Measurements from ENCODE around the gene NFS1. TPM values are rescaled to one million over a fixed set of nuclear protein-coding genes. Genes with fewer than 3 reads are reported as not detected.

Gene NFS1
- total RNA-seq, 2 experiments from 2014 or later, result 10.6 to 11.5 TPM

DNA sequence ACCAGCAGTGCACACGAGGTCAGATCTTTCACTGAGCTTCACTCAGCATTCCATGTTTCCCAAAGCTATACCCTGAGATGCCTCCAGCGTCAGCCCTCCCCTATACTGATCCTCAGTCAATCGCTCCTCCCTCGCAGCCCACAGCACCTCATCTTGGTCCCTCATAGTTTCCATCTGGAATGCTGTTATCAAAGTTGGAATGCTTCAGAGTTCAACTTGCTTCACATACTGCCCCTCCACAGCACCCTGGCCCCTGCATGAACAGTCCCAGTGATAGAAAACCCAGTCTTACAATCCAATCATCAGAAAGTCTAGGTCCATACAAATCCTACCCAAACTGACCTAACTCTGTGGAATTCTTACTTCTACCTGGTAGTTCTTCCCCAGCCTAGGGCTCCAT is 63.5 kb downstream of the NFS1 start:
- POLR2A ChIA-PET, result interaction anchor here (1.4 kb wide), 1 partner anchor 16 kb away, joined by 5 read pairs; no protein-coding TSS in a partner anchor
- TF ChIP-seq, protein P1, sequence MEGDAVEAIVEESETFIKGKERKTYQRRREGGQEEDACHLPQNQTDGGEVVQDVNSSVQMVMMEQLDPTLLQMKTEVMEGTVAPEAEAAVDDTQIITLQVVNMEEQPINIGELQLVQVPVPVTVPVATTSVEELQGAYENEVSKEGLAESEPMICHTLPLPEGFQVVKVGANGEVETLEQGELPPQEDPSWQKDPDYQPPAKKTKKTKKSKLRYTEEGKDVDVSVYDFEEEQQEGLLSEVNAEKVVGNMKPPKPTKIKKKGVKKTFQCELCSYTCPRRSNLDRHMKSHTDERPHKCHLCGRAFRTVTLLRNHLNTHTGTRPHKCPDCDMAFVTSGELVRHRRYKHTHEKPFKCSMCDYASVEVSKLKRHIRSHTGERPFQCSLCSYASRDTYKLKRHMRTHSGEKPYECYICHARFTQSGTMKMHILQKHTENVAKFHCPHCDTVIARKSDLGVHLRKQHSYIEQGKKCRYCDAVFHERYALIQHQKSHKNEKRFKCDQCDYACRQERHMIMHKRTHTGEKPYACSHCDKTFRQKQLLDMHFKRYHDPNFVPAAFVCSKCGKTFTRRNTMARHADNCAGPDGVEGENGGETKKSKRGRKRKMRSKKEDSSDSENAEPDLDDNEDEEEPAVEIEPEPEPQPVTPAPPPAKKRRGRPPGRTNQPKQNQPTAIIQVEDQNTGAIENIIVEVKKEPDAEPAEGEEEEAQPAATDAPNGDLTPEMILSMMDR (IDR thresholded peaks at IDR 0.05), result no peak
- no peaks in the 10 kb centered on the region for H3K27me3 Mint-ChIP-seq
- peak overlapping the region; percentile 53 for H3K27ac Mint-ChIP-seq
- Histone ChIP-seq H3K4me3 (ENCODE audit: low read length) (no peak overlapping the region), H3K27me3 (ENCODE audit: control insufficient read depth in 1 of 2, insufficient read depth in 2 of 2, low read length in 2 of 2) (no peaks in the 10 kb centered on the region), H3K27ac (ENCODE audit: low read depth in 1 of 2, low read length in 2 of 2) (no peak overlapping the region), H3K36me3 (ENCODE audit: insufficient read depth, low read length) (peaks cover 25% of the 10 kb centered on the region), H3K4me1 (ENCODE audit: insufficient read depth, low read length) (peaks cover 7% of the 10 kb centered on the region), H3K9me3 (ENCODE audit: control insufficient read depth in 1 of 2, insufficient read depth in 1 of 2, low read length in 2 of 2) (no peaks in the 10 kb centered on the region)
- DNase-seq (no peak), ATAC-seq (ENCODE audit: poor library complexity) (no peak)
- peaks cover 38% of the 10 kb centered on the region for H3K36me3 Mint-ChIP-seq (ENCODE audit: low read depth)
- CTCF ChIA-PET, result interaction anchor here (1.5 to 1.8 kb wide), 2 partner anchors 16 to 28 kb away, joined by 4 to 9 read pairs; no protein-coding TSS in a partner anchor
- H3K9me3 Mint-ChIP-seq, result no peaks in the 10 kb centered on the region
- H3K4me3 Mint-ChIP-seq, result no peak overlapping the region
- H3K4me1 Mint-ChIP-seq (ENCODE audit: low read depth), result peaks cover 55% of the 10 kb centered on the region
- intact Hi-C loops (cut with DNase I, micrococcal nuclease), result no loop called here

- peaks cover 64% of the 10 kb centered on the region for H3K36me3 Mint-ChIP-seq (ENCODE audit: low read depth)
- H3K4me1 Mint-ChIP-seq (ENCODE audit: low read depth), result peaks cover 29% of the 10 kb centered on the region
- H3K4me3 Mint-ChIP-seq, result no peak overlapping the region
- Histone ChIP-seq H3K4me1 (ENCODE audit: insufficient read depth, low read length) (peaks cover 7% of the 10 kb centered on the region), H3K36me3 (ENCODE audit: insufficient read depth, low read length) (peaks cover 51% of the 10 kb centered on the region), H3K9me3 (ENCODE audit: control insufficient read depth in 1 of 2, insufficient read depth in 1 of 2, low read length in 2 of 2) (no peaks in the 10 kb centered on the region), H3K27ac (ENCODE audit: low read depth in 1 of 2, low read length in 2 of 2) (no peak overlapping the region), H3K4me3 (ENCODE audit: low read length) (no peak overlapping the region), H3K27me3 (ENCODE audit: control insufficient read depth in 1 of 2, insufficient read depth in 2 of 2, low read length in 2 of 2) (no peaks in the 10 kb centered on the region)
- ChIA-PET POLR2A (no interaction called here), CTCF (interaction anchor here (0.8 kb wide), 1 partner anchor 27 kb away, joined by 3 read pairs; no protein-coding TSS in a partner anchor)
- peak overlapping the region; percentile 24 for H3K27ac Mint-ChIP-seq
- H3K9me3 Mint-ChIP-seq, result no peaks in the 10 kb centered on the region
- DNase-seq, result no peak
- no peaks in the 10 kb centered on the region for H3K27me3 Mint-ChIP-seq
- ATAC-seq (ENCODE audit: poor library complexity), result no peak
- intact Hi-C loops (cut with DNase I, micrococcal nuclease), result no loop called here
- TF ChIP-seq, protein P1 (IDR thresholded peaks at IDR 0.05), result no peak
Observed at GRCh38 chr20:35632539-35633115, 66.5 kb downstream of the NFS1 start.

DNA sequence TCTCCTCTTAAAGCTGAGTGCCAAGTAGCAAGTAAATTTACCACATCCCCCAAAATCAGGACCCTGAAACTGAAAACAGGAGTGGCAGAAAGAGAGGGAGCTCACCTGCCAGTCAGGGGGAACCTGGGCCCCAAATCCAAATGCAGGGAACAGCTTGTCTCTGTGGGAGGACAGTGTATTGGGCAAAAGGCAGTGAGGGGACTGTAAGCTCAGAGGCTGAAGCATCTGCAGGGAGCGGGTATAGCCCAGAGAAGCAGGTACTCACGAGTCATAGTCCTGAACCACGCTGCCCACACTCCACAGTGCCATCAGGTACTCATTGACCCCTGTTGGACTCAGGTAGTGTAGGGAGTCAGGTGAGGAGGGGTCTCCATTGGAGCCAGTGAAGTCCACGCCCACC is 68.5 kb downstream of the NFS1 start:
- intact Hi-C loops (cut with DNase I, micrococcal nuclease), result loop anchor here in 1 of 2 experiments (2.0 kb wide), 1 partner anchor 14 kb away; no protein-coding TSS in a partner anchor
- TF ChIP-seq, protein P1 (IDR thresholded peaks at IDR 0.05), result no peak
- no peak for DNase-seq
- Mint-ChIP-seq H3K27ac (peak overlapping the region; percentile 39), H3K27me3 (no peaks in the 10 kb centered on the region), H3K9me3 (no peaks in the 10 kb centered on the region), H3K4me1 (ENCODE audit: low read depth) (peaks cover 16% of the 10 kb centered on the region), H3K36me3 (ENCODE audit: low read depth) (peaks cover 84% of the 10 kb centered on the region), H3K4me3 (no peak overlapping the region)
- Histone ChIP-seq H3K36me3 (ENCODE audit: insufficient read depth, low read length) (peaks cover 69% of the 10 kb centered on the region), H3K4me1 (ENCODE audit: insufficient read depth, low read length) (peaks cover under 1% of the 10 kb centered on the region), H3K27me3 (ENCODE audit: control insufficient read depth in 1 of 2, insufficient read depth in 2 of 2, low read length in 2 of 2) (no peaks in the 10 kb centered on the region), H3K27ac (ENCODE audit: low read depth in 1 of 2, low read length in 2 of 2) (no peak overlapping the region), H3K4me3 (ENCODE audit: low read length) (no peak overlapping the region), H3K9me3 (ENCODE audit: control insufficient read depth in 1 of 2, insufficient read depth in 1 of 2, low read length in 2 of 2) (no peaks in the 10 kb centered on the region)
- POLR2A ChIA-PET, result interaction anchor here (1.1 kb wide), 1 partner anchor 12 kb away, joined by 4 read pairs; no protein-coding TSS in a partner anchor
- ATAC-seq (ENCODE audit: poor library complexity), result no peak
- CTCF ChIA-PET, result interaction anchor here (0.9 kb wide), 1 partner anchor 84 kb away, joined by 3 read pairs; no protein-coding TSS in a partner anchor
